GM10847 (cell line): ENCODE data around the gene RERG.

Experiments used
- POLR2A ChIP-seq: IDR thresholded peaks from 2 replicates; pipeline ENCODE4 v1.6.1; 2011; ENCODE audit not compliant: insufficient read length; ENCODE audit errors: extremely low read depth

The RERG gene

GRCh38 chr12:15172060-15172822 lies 49.0 kb downstream of the RERG start:
- TF ChIP-seq POLR2A = no peak

GRCh38 chr12:15171012-15171655 lies 50.1 kb downstream of the RERG start:
- no peak for TF ChIP-seq POLR2A

- no peak for TF ChIP-seq POLR2A
These were observed 53.1 kb downstream of the RERG start for GRCh38 chr12:15168026-15168678.

- no peak for TF ChIP-seq POLR2A
These were observed 56.1 kb downstream of the RERG start for GRCh38 chr12:15165012-15165659.

- no peak for TF ChIP-seq POLR2A
These were observed 57.9 kb downstream of the RERG start for GRCh38 chr12:15163030-15163976.

GRCh38 chr12:15158083-15158482 lies 63.1 kb downstream of the RERG start:
- TF ChIP-seq POLR2A = no peak

GRCh38 chr12:15157269-15157671 lies 63.9 kb downstream of the RERG start:
- no peak for TF ChIP-seq POLR2A

GRCh38 chr12:15155271-15155670 lies 65.9 kb downstream of the RERG start:
- TF ChIP-seq POLR2A = no peak

- TF ChIP-seq POLR2A = no peak
These were observed 67.1 kb downstream of the RERG start for GRCh38 chr12:15154103-15154502.

GRCh38 chr12:15152868-15153267 lies 68.3 kb downstream of the RERG start:
- TF ChIP-seq POLR2A = no peak

GRCh38 chr12:15152456-15152855 lies 68.8 kb downstream of the RERG start:
- TF ChIP-seq POLR2A = no peak

- no peak for TF ChIP-seq POLR2A
These were observed 69.8 kb downstream of the RERG start for GRCh38 chr12:15151161-15152091.

GRCh38 chr12:15146585-15146984 lies 74.6 kb downstream of the RERG start:
- TF ChIP-seq POLR2A = no peak

- TF ChIP-seq POLR2A = no peak
These were observed 77.8 kb downstream of the RERG start for GRCh38 chr12:15143467-15143866.
